HepG2 (cell line): ENCODE results near the gene TMEM50B. TPM values are rescaled to one million over a fixed set of nuclear protein-coding genes. Genes with fewer than 3 reads are reported as not detected.

Source experiments
- ATAC-seq: fragments of 200-7000 bp; cut with Tn5 transposase; 3 replicates; pipeline ENCODE4 v1.9.1; 2020; ENCODE audit warnings: mild to moderate bottlenecking, moderate library complexity
- BruUV-seq: library from RNA; stranded (reverse); fragments of 400-500 nt; replicated peaks from 2 replicates; lab custom pipeline; 2021; lab: Mats Ljungman, UMichigan
- CTCF ChIA-PET: fragments of 300-600 bp; formaldehyde crosslinking; extraction: SDS; loops from one replicate; lab custom pipeline; 2021; ENCODE audit warnings: low total read pairs, inconsistent platforms, low intra/inter-chr PET ratio; lab: Yijun Ruan, JAX
- POLR2A ChIA-PET: fragments of 350-600 bp; sonication (Branson Sonifier 250); formaldehyde crosslinking; loops from one replicate; lab custom pipeline; 2020; ENCODE audit warnings: antibody characterized with exemption, inconsistent platforms; lab: Yijun Ruan, JAX
- DNase-seq: peaks from one replicate; pipeline ENCODE4 v3.0.0-alpha.2; 2015; ENCODE audit warnings: low spot score
- FAIRE-seq: peaks from 3 replicates; lab custom pipeline; 2011; peaks lifted over from hg19 to GRCh38; lab: Jason Lieb, UNC
- H2AFZ ChIP-seq: one replicate; pipeline ENCODE4 v1.6.1; 2011; ENCODE audit warnings: low read length, inconsistent platforms
- H3K27ac ChIP-seq: fragments of 300-600 bp; 3 replicates; pipeline ENCODE4 v1.8.0; 2011; ENCODE audit warnings: mixed run types, mild to moderate bottlenecking, mixed read lengths, low read length, inconsistent platforms; ENCODE audit not compliant: insufficient read depth; ENCODE audit errors: extremely low read length
- H3K27me3 ChIP-seq, 2 experiments: fragments of 200-600 bp in 1 of 2; 2 replicates in 1 of 2; 3 replicates in 1 of 2; pipeline versions ENCODE4 v1.6.0 to v1.8.0; 2011; ENCODE audit warnings: low read length in 2 of 2, mild to moderate bottlenecking in 2 of 2, moderate library complexity in 2 of 2, inconsistent platforms in 1 of 2; ENCODE audit not compliant: insufficient read depth in 2 of 2, control insufficient read depth in 1 of 2
- H3K36me3 ChIP-seq, 2 experiments: fragments of 200-600 bp in 1 of 2; replicated peaks in 1 of 2; 2 replicates in 1 of 2; 3 replicates in 1 of 2; pipeline versions ENCODE4 v1.5.1 to v1.8.0; 2011; ENCODE audit warnings: low read length in 2 of 2, inconsistent platforms in 1 of 2; ENCODE audit not compliant: insufficient read depth in 2 of 2, control insufficient read depth in 1 of 2
- H3K4me1 ChIP-seq: 2 replicates; pipeline ENCODE4 v1.5.1; 2012; ENCODE audit warnings: low read length, inconsistent platforms; ENCODE audit not compliant: insufficient read depth
- H3K4me2 ChIP-seq: 2 replicates; pipeline ENCODE4 v1.6.0; 2011; ENCODE audit warnings: low read depth, low read length, inconsistent platforms
- H3K4me3 ChIP-seq, 3 experiments: fragments of 200-600 bp in 1 of 3; sonication (generic), shearing (Covaris generic) in 1 of 3; replicated peaks in 1 of 3; 2 replicates each; pipeline ENCODE4 v1.5.1; 2011 to 2016; ENCODE audit warnings: low read length in 3 of 3, inconsistent platforms in 2 of 3, low read depth in 2 of 3, mild to moderate bottlenecking in 2 of 3, control low read depth in 1 of 3, mixed read lengths in 1 of 3; ENCODE audit not compliant: insufficient read depth in 1 of 3
- H3K79me2 ChIP-seq: one replicate; pipeline ENCODE4 v1.6.1; 2011; ENCODE audit warnings: low read length, inconsistent platforms; ENCODE audit not compliant: insufficient read depth
- H3K9ac ChIP-seq: 2 replicates; pipeline ENCODE4 v1.6.0; 2011; ENCODE audit warnings: mild to moderate bottlenecking, low read depth, low read length, inconsistent platforms; ENCODE audit not compliant: insufficient read depth
- H3K9me3 ChIP-seq: 2 replicates; pipeline ENCODE4 v1.5.1; 2012; ENCODE audit warnings: mild to moderate bottlenecking, low read length
- H4K20me1 ChIP-seq: 2 replicates; pipeline ENCODE4 v1.6.0; 2011; ENCODE audit warnings: inconsistent platforms, mild to moderate bottlenecking, low read length, moderate library complexity; ENCODE audit not compliant: insufficient read depth
- ARID2 ChIP-seq: sonication (generic); formaldehyde crosslinking; IDR thresholded peaks from 2 replicates; pipeline ENCODE4 v1.8.1; 2022; ENCODE audit warnings: mild to moderate bottlenecking, missing genetic modification reagents, borderline replicate concordance
- ARID5B ChIP-seq: IDR thresholded peaks from 2 replicates; pipeline ENCODE4 v1.4.0; 2020; ENCODE audit warnings: mild to moderate bottlenecking, missing genetic modification reagents
- ATF1 ChIP-seq: IDR thresholded peaks from 2 replicates; pipeline ENCODE4 v1.6.1; 2016; ENCODE audit warnings: mild to moderate bottlenecking, control low read depth
- DR1 ChIP-seq: sonication (generic); formaldehyde crosslinking; IDR thresholded peaks from 2 replicates; pipeline ENCODE4 v1.8.0; 2021; ENCODE audit warnings: mild to moderate bottlenecking, missing genetic modification reagents, inconsistent platforms
- ELF3 ChIP-seq: IDR thresholded peaks from 2 replicates; pipeline ENCODE4 v1.6.1; 2016; ENCODE audit warnings: missing genetic modification reagents, missing compliant biosample characterization
- MED13 ChIP-seq: sonication (generic); formaldehyde crosslinking; IDR thresholded peaks from 2 replicates; pipeline ENCODE4 v1.5.0; 2020; ENCODE audit warnings: missing genetic modification reagents
- RAD21 ChIP-seq: fragments of 450-650 bp; formaldehyde crosslinking; IDR thresholded peaks from 2 replicates; pipeline ENCODE4 v1.5.0; 2020; ENCODE audit warnings: mild to moderate bottlenecking
- ZNF382 ChIP-seq: sonication (generic); formaldehyde crosslinking; IDR thresholded peaks from 2 replicates; pipeline ENCODE4 v1.5.0; 2020; ENCODE audit warnings: missing genetic modification reagents, mild to moderate bottlenecking, borderline replicate concordance
- ZNF501 ChIP-seq: sonication (generic); formaldehyde crosslinking; IDR thresholded peaks from 2 replicates; pipeline ENCODE4 v1.5.1; 2020; ENCODE audit warnings: mild to moderate bottlenecking, moderate library complexity, missing genetic modification reagents
- WGBS: methylation state at CpG from one replicate; pipeline ENCODE4 v1.1.6; 2017; ENCODE audit warnings: low lambda C conversion rate; 5-methylcytosine and 5-hydroxymethylcytosine counted together
- in situ Hi-C: cut with HindIII; loops from 2 replicates; pipeline ENCODE4 v1.10.0; 2017; ENCODE audit warnings: low pct_unique_long_range_greater_than_20kb; ENCODE audit not compliant: extremely low pct_ligation_motif_present
- intact Hi-C: fragments of 100-400 bp; cut with micrococcal nuclease; formaldehyde crosslinking; loops from one replicate; pipeline ENCODE4 v1.10.0; 2022; ENCODE audit not compliant: unreplicated experiment
- polyA plus RNA-seq, 8 experiments: library from polyadenylated mRNA; depleted of rRNA in 3 of 8; stranded (reverse) in 7 of 8; unstranded in 1 of 8; fragments of >200 nt; fragmentation: Illumina TruSeq in 4 of 8; extraction: Trizol in 4 of 8; gene quantifications; 2 replicates each; pipeline versions ENCODE4 v1.2.1 to v1.2.3, GENCODE V29; 2011 to 2016; ENCODE audit warnings: low read depth in 4 of 8, missing spikeins in 1 of 8, mixed read lengths in 1 of 8; ENCODE audit not compliant: insufficient read depth in 1 of 8
- total RNA-seq, 5 experiments: library from RNA; depleted of rRNA; stranded (reverse); fragments of >200 nt; fragmentation: Illumina TruSeq; extraction: Trizol; gene quantifications; 2 replicates each; pipeline ENCODE4 v1.2.3, GENCODE V29; 2016; ENCODE audit warnings: low read depth in 1 of 5
- TF ChIP-seq, protein P1 (sequence below), 2 experiments: sonication (generic) in 1 of 2; formaldehyde crosslinking in 1 of 2; IDR thresholded peaks; 2 replicates each; pipeline versions ENCODE4 v1.4.0 to v1.6.1; 2016 to 2020; ENCODE audit warnings: borderline replicate concordance in 1 of 2, low read depth in 1 of 2, mild to moderate bottlenecking in 1 of 2, missing genetic modification reagents in 1 of 2
- TF ChIP-seq, protein P2 (sequence below): IDR thresholded peaks from 2 replicates; pipeline ENCODE4 v1.6.1; 2016; ENCODE audit warnings: low read depth, control low read depth
- TF ChIP-seq, protein P3 (sequence below): IDR thresholded peaks from 2 replicates; pipeline ENCODE4 v1.6.1; 2016

TMEM50B gene
- total and polyA plus RNA-seq, 2 of the 13 experiments (the other 11 are each of a cell fraction or from before 2014, with no cell fraction given), result 29.9 to 46.3 TPM

- TF ChIP-seq MED13 (CRISPR knock-in tag) (no peak), ARID5B (CRISPR knock-in tag) (no peak), ZNF501 (CRISPR knock-in tag) (no peak), DR1 (CRISPR knock-in tag) (no peak), ELF3 (CRISPR knock-in tag) (no peak), RAD21 (CRISPR knock-in tag) (no peak), ARID2 (CRISPR knock-in tag) (no peak), ATF1 (CRISPR knock-in tag) (no peak), ZNF382 (CRISPR knock-in tag) (no peak)
- TF ChIP-seq, protein P1, sequence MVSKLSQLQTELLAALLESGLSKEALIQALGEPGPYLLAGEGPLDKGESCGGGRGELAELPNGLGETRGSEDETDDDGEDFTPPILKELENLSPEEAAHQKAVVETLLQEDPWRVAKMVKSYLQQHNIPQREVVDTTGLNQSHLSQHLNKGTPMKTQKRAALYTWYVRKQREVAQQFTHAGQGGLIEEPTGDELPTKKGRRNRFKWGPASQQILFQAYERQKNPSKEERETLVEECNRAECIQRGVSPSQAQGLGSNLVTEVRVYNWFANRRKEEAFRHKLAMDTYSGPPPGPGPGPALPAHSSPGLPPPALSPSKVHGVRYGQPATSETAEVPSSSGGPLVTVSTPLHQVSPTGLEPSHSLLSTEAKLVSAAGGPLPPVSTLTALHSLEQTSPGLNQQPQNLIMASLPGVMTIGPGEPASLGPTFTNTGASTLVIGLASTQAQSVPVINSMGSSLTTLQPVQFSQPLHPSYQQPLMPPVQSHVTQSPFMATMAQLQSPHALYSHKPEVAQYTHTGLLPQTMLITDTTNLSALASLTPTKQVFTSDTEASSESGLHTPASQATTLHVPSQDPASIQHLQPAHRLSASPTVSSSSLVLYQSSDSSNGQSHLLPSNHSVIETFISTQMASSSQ (IDR thresholded peaks at IDR 0.05; ENCODE audit: low read depth), result no peak
- TF ChIP-seq, protein P1 (CRISPR knock-in tag; IDR thresholded peaks at IDR 0.05; ENCODE audit: borderline replicate concordance), result no peak
- TF ChIP-seq, protein P2, sequence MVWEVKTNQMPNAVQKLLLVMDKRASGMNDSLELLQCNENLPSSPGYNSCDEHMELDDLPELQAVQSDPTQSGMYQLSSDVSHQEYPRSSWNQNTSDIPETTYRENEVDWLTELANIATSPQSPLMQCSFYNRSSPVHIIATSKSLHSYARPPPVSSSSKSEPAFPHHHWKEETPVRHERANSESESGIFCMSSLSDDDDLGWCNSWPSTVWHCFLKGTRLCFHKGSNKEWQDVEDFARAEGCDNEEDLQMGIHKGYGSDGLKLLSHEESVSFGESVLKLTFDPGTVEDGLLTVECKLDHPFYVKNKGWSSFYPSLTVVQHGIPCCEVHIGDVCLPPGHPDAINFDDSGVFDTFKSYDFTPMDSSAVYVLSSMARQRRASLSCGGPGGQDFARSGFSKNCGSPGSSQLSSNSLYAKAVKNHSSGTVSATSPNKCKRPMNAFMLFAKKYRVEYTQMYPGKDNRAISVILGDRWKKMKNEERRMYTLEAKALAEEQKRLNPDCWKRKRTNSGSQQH (CRISPR knock-in tag), result no peak
- TF ChIP-seq, protein P3, sequence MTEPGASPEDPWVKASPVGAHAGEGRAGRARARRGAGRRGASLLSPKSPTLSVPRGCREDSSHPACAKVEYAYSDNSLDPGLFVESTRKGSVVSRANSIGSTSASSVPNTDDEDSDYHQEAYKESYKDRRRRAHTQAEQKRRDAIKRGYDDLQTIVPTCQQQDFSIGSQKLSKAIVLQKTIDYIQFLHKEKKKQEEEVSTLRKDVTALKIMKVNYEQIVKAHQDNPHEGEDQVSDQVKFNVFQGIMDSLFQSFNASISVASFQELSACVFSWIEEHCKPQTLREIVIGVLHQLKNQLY (CRISPR knock-in tag), result no peak
- no peak overlapping the region for H3K4me3 ChIP-seq
- ATAC-seq (no peak), DNase-seq (no peak), FAIRE-seq (no peak)
- intact Hi-C loops, result no loop called here
- no peaks in the 10 kb centered on the region for H4K20me1 ChIP-seq
- H2AFZ ChIP-seq, result no peak overlapping the region
- H3K27me3 ChIP-seq, result no peaks in the 10 kb centered on the region; a peak in 1 of 5 replicates
- in situ Hi-C loops, result no loop called here
- H3K4me1 ChIP-seq, result peaks cover 21% of the 10 kb centered on the region
- H3K9me3 ChIP-seq, result no peaks in the 10 kb centered on the region
- no TSS peak for BruUV-seq
- 94% methylated on average over 5 of the region's 5 CpGs for WGBS
- H3K9ac ChIP-seq, result no peak overlapping the region
- H3K27ac ChIP-seq, result no peak overlapping the region
- no peaks in the 10 kb centered on the region for H3K36me3 ChIP-seq
- POLR2A ChIA-PET, result no interaction called here
- H3K79me2 ChIP-seq, result no peaks in the 10 kb centered on the region
- no peak overlapping the region for H3K4me2 ChIP-seq
- CTCF ChIA-PET, result no interaction called here
Observed at GRCh38 chr21:33487996-33488395, 8.2 kb upstream of the TMEM50B start.
